Gastrocnemius medialis (tissue), 4 donors: Measurements from ENCODE around the gene PROSER3.

ENCODE experiments used
- CTCF ChIP-seq, 5 experiments: fragments of 450-650 bp in 3 of 5; fragments of 200-600 bp in 2 of 5; sonication (generic) in 2 of 5; IDR thresholded peaks in 4 of 5; conservative IDR thresholded peaks in 1 of 5; 1 replicate in 4 of 5; 2 replicates in 1 of 5; pipeline ENCODE4 v1.5.1; 2016 to 2019; ENCODE audit warnings: antibody characterized with exemption in 5 of 5, mild to moderate bottlenecking in 3 of 5, moderate library complexity in 3 of 5
- POLR2A ChIP-seq, 2 donors: fragments of 450-650 bp; IDR thresholded peaks; one replicate each; pipeline ENCODE4 v1.6.1; 2017; ENCODE audit warnings: antibody characterized with exemption in 2 of 2, mild to moderate bottlenecking in 2 of 2, moderate library complexity in 2 of 2

- TF ChIP-seq POLR2A (IDR thresholded peaks at IDR 0.05), result no peak
- no peak for TF ChIP-seq CTCF (IDR thresholded peaks at IDR 0.05 in 4 of 5, conservative IDR thresholded peaks at IDR 0.05 in 1 of 5)
Measured at GRCh38 chr19:35708391-35708790, 49.6 kb upstream of the PROSER3 start.
